Mammary epithelial cell (primary cell): ENCODE results near the gene DENND4B.
"Not testable (repeated sequence)": the region's sequence is repeated elsewhere in the genome, so short reads cannot be mapped to it uniquely, and the experiment has no call there.

Source experiments
- EZH2 ChIP-seq: IDR thresholded peaks from 2 replicates; pipeline ENCODE4 v1.6.1; 2012; ENCODE audit warnings: low read length, inconsistent platforms, borderline replicate concordance
- TF ChIP-seq, protein P1 (sequence below), 2 donors: IDR thresholded peaks in 1 of 2; conservative IDR thresholded peaks in 1 of 2; 2 replicates each; pipeline ENCODE4 v1.5.1; 2011 to 2012; ENCODE audit warnings: inconsistent platforms in 2 of 2, low read length in 2 of 2, mild to moderate bottlenecking in 2 of 2, control low read depth in 1 of 2, low read depth in 1 of 2; ENCODE audit not compliant: insufficient read depth in 1 of 2; ENCODE audit errors: extremely low read depth in 1 of 2

DNA sequence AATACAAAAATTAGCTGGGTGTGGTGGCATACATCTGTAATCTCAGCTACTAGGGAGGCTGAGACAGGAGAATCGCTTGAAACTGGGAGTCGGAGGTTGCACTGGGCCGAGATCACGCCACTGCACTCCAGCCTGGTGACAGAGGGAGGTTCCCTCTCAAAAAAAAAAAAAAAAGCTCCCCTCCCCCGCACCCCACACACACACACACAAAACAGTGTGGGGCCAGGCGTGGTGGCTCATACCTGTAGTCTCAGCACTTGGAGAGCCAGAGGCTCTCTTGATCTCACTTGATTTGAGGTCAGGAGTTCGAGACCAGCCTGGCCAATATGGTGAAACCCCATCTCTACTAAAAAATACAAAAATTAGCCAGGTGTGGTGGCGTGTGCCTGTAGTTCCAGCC lies 40.6 kb downstream of the DENND4B start:
- TF ChIP-seq, protein P1, sequence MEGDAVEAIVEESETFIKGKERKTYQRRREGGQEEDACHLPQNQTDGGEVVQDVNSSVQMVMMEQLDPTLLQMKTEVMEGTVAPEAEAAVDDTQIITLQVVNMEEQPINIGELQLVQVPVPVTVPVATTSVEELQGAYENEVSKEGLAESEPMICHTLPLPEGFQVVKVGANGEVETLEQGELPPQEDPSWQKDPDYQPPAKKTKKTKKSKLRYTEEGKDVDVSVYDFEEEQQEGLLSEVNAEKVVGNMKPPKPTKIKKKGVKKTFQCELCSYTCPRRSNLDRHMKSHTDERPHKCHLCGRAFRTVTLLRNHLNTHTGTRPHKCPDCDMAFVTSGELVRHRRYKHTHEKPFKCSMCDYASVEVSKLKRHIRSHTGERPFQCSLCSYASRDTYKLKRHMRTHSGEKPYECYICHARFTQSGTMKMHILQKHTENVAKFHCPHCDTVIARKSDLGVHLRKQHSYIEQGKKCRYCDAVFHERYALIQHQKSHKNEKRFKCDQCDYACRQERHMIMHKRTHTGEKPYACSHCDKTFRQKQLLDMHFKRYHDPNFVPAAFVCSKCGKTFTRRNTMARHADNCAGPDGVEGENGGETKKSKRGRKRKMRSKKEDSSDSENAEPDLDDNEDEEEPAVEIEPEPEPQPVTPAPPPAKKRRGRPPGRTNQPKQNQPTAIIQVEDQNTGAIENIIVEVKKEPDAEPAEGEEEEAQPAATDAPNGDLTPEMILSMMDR (conservative IDR thresholded peaks at IDR 0.05 in 1 of 2, IDR thresholded peaks at IDR 0.05 in 1 of 2; ENCODE audit: extremely low read depth in 1 of 2, insufficient read depth in 1 of 2, low read depth in 1 of 2, low read length in 2 of 2), result not testable (repeated sequence)
- not testable (repeated sequence) for TF ChIP-seq EZH2
